CD4-positive, alpha-beta T cell (primary cell): ENCODE measurements around the gene SLC16A13. TPM values are rescaled to one million over a fixed set of nuclear protein-coding genes. Genes with fewer than 3 reads are reported as not detected.

Source experiments
- ATAC-seq: fragments of 200-7000 bp; cut with Tn5 transposase; one replicate; pipeline ENCODE4 v1.10.0; 2022; ENCODE audit warnings: mild to moderate bottlenecking; ENCODE audit not compliant: poor library complexity
- CTCF ChIA-PET: fragments of 350-600 bp; sonication (Branson Sonifier 250); formaldehyde crosslinking; loops from one replicate; lab custom pipeline; 2021; ENCODE audit warnings: antibody characterized with exemption, inconsistent platforms; lab: Charles Lee
- POLR2A ChIA-PET: fragments of 350-600 bp; sonication (Branson Sonifier 250); formaldehyde crosslinking; loops from one replicate; lab custom pipeline; 2021; ENCODE audit warnings: antibody characterized with exemption, inconsistent platforms; lab: Charles Lee
- DNase-seq, 14 experiments: peaks; one replicate each; pipeline ENCODE4 v3.0.0-alpha.2; 2013 to 2020; ENCODE audit warnings: mixed read lengths in 2 of 14
- H3K27ac ChIP-seq, 2 donors: one replicate each; pipeline versions ENCODE4 v1.5.1 to v1.7.0; 2013; ENCODE audit warnings: low read length in 2 of 2, low read depth in 1 of 2, mild to moderate bottlenecking in 1 of 2
- H3K27me3 ChIP-seq, 2 experiments: 1 replicate in 1 of 2; 2 replicates in 1 of 2; pipeline versions ENCODE4 v1.6.1 to v1.7.0; 2013; ENCODE audit warnings: low read length in 2 of 2, control low read depth in 1 of 2, mild to moderate bottlenecking in 1 of 2, moderate library complexity in 1 of 2; ENCODE audit not compliant: insufficient read depth in 2 of 2, control insufficient read depth in 1 of 2
- H3K36me3 ChIP-seq: one replicate; pipeline ENCODE4 v1.6.1; 2013; ENCODE audit warnings: low read length, control low read depth; ENCODE audit not compliant: insufficient read depth
- H3K4me1 ChIP-seq: one replicate; pipeline ENCODE4 v1.6.1; 2013; ENCODE audit warnings: low read length, control low read depth; ENCODE audit not compliant: insufficient read depth
- H3K4me3 ChIP-seq: one replicate; pipeline ENCODE4 v1.5.1; 2013; ENCODE audit warnings: mild to moderate bottlenecking, low read length, moderate library complexity
- H3K9me3 ChIP-seq, 2 experiments: 1 replicate in 1 of 2; 2 replicates in 1 of 2; pipeline versions ENCODE4 v1.6.1 to v1.7.0; 2013; ENCODE audit warnings: low read length in 2 of 2, mild to moderate bottlenecking in 2 of 2, control low read depth in 1 of 2, moderate library complexity in 1 of 2; ENCODE audit not compliant: control insufficient read depth in 1 of 2, insufficient read depth in 1 of 2
- H3K27ac Mint-ChIP-seq: one replicate; pipeline ENCODE4 v1.8.0; 2020; ENCODE audit warnings: mixed read lengths
- H3K27me3 Mint-ChIP-seq: one replicate; pipeline ENCODE4 v1.8.0; 2021; ENCODE audit warnings: mixed read lengths
- H3K36me3 Mint-ChIP-seq: one replicate; pipeline ENCODE4 v1.8.0; 2021; ENCODE audit warnings: low read depth, mixed read lengths
- H3K4me1 Mint-ChIP-seq: one replicate; pipeline ENCODE4 v1.8.0; 2021; ENCODE audit warnings: low read depth, mixed read lengths
- H3K4me3 Mint-ChIP-seq: one replicate; pipeline ENCODE4 v1.8.0; 2020; ENCODE audit warnings: mild to moderate bottlenecking, mixed read lengths
- H3K9me3 Mint-ChIP-seq: one replicate; pipeline ENCODE4 v1.8.0; 2020; ENCODE audit warnings: mixed read lengths
- intact Hi-C, 2 experiments: fragments of 100-400 bp; cut with DNase I in 1 of 2; cut with micrococcal nuclease in 1 of 2; formaldehyde crosslinking; loops; one replicate each; pipeline versions ENCODE4 v1.15.1 to v1.9.0; 2023 to 2025; cut with DNase I, micrococcal nuclease
- total RNA-seq, 174 experiments: library from RNA in 2 of 174; stranded (reverse) in 2 of 174; gene quantifications; one replicate each; pipeline ENCODE4 v1.2.3 and lab custom pipeline; 2021 to 2026
- TF ChIP-seq, protein P1 (sequence below): fragments of 200-600 bp; IDR thresholded peaks from one replicate; pipeline ENCODE4 v1.8.0; 2022; ENCODE audit warnings: antibody characterized with exemption, mild to moderate bottlenecking

Gene SLC16A13
- total RNA-seq, 2 experiments from 2014 or later, result 2.3 to 2.4 TPM

DNA sequence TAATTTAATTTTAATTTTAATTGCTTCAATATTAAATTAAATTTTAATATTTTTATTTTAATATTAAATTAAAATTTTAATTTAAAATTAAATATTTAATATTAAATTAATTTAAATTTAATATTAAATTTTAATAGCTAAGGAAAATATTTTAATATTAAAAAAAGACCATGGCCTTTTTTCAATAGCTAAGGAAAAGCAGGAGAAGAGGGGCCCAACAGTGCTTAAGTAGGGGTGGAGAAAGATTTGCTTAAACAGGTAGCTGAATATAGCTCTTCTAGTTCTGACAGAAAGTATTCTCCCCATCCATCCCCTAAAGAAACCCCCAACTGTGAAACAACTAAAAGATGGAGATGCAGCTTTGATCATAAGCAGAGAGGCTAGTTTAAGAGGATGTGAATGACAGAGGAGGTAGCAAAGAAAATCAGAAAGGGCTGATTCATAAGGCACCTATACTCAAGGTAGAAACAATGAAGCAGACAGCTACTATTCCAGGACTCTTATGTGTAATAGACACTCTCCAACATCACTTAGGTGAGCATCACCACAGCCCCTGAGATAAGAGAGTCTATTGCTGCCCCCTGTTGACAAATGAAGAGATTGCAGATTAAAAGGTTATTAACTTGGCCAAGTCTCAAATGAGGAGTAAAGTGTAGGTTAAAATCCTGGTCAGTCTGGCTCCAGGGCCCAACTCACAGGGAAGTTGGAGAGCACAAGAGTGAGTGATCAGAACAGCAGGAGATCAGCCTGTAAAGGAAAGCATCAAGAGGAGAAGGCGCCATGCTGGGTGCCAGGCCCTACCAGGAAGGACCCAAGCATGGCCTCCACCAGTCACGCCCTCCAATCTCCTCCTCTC is 31.2 kb upstream of the SLC16A13 start:
- no peaks in the 10 kb centered on the region for H3K9me3 Mint-ChIP-seq
- ATAC-seq (peak; percentile 97), DNase-seq (peak in 5 of 14 experiments; percentile 19 to 84 (median 81))
- H3K36me3 Mint-ChIP-seq, result peaks cover 64% of the 10 kb centered on the region
- CTCF ChIA-PET, result interaction anchor here (0.6 to 5.4 kb wide), 12 partner anchors 11 to 532 kb away, joined by 3 to 43 read pairs (median 4); partner anchors contain the start of genes BCL6B and SLC16A13
- no peak overlapping the region for H3K27ac ChIP-seq
- H3K4me1 ChIP-seq, result peaks cover 9% of the 10 kb centered on the region
- no peaks in the 10 kb centered on the region for H3K9me3 ChIP-seq
- peak overlapping the region; percentile 13 for H3K27ac Mint-ChIP-seq
- TF ChIP-seq, protein P1, sequence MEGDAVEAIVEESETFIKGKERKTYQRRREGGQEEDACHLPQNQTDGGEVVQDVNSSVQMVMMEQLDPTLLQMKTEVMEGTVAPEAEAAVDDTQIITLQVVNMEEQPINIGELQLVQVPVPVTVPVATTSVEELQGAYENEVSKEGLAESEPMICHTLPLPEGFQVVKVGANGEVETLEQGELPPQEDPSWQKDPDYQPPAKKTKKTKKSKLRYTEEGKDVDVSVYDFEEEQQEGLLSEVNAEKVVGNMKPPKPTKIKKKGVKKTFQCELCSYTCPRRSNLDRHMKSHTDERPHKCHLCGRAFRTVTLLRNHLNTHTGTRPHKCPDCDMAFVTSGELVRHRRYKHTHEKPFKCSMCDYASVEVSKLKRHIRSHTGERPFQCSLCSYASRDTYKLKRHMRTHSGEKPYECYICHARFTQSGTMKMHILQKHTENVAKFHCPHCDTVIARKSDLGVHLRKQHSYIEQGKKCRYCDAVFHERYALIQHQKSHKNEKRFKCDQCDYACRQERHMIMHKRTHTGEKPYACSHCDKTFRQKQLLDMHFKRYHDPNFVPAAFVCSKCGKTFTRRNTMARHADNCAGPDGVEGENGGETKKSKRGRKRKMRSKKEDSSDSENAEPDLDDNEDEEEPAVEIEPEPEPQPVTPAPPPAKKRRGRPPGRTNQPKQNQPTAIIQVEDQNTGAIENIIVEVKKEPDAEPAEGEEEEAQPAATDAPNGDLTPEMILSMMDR, result peak; percentile 81
- peak overlapping the region; percentile 70 for H3K4me3 Mint-ChIP-seq
- intact Hi-C loops, result loop anchor here (1.0 to 10.0 kb wide), 9 partner anchors 18 to 1420 kb away; partner anchors contain the start of genes BCL6B (in 1 of the 2) and NLRP1 (in 1 of the 2)
- peaks cover 56% of the 10 kb centered on the region for H3K36me3 ChIP-seq
- POLR2A ChIA-PET, result interaction anchor here (0.6 to 1.8 kb wide), 8 partner anchors 7 to 363 kb away, joined by 3 to 9 read pairs (median 4); partner anchors contain the start of gene SLC16A13
- no peaks in the 10 kb centered on the region for H3K27me3 ChIP-seq
- H3K4me1 Mint-ChIP-seq, result peaks cover 20% of the 10 kb centered on the region
- no peaks in the 10 kb centered on the region for H3K27me3 Mint-ChIP-seq
- H3K4me3 ChIP-seq, result no peak overlapping the region

- POLR2A ChIA-PET, result no interaction called here
Observed at GRCh38 chr17:7005716-7006115, 30.1 kb upstream of the SLC16A13 start.

DNA sequence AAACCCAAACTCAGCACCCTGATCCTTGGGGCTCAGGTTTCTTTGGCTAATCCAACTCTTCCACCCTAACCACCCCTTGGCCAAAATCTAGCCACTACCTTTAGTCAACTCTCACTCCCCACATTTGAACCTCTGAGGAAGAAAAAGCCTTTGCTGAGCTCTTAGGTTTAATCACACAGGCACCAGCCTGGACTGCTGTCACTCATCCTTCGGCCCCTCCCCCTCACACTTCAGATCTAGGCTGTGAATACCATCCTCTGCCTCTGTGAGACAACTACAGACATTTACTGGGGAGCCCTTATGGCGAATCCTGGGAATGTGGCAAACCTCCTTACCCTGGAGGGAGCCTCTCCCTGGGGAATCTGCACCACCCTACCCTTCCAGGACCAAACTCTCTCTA is 28.7 kb upstream of the SLC16A13 start:
- H3K36me3 Mint-ChIP-seq, result peaks cover 52% of the 10 kb centered on the region
- CTCF ChIA-PET, result interaction anchor here (1.8 kb wide), 1 partner anchor 96 kb away, joined by 7 read pairs; no protein-coding TSS in a partner anchor
- peaks cover 41% of the 10 kb centered on the region for H3K4me1 Mint-ChIP-seq
- H3K4me1 ChIP-seq, result peaks cover 28% of the 10 kb centered on the region
- H3K36me3 ChIP-seq, result peaks cover 41% of the 10 kb centered on the region
- ATAC-seq, result no peak
- POLR2A ChIA-PET, result no interaction called here
- peak overlapping the region; percentile 11 for H3K4me3 Mint-ChIP-seq
- no peak for DNase-seq
- no peak overlapping the region for H3K4me3 ChIP-seq
- intact Hi-C loops, result loop anchor here in 1 of 2 experiments (10.0 kb wide), 2 partner anchors 532 to 1422 kb away; partner anchors contain the start of gene NLRP1
- no peak overlapping the region for H3K27ac ChIP-seq
- TF ChIP-seq, protein P1, result no peak
- no peaks in the 10 kb centered on the region for H3K9me3 ChIP-seq
- no peaks in the 10 kb centered on the region for H3K27me3 Mint-ChIP-seq
- no peaks in the 10 kb centered on the region for H3K27me3 ChIP-seq
- H3K27ac Mint-ChIP-seq, result peak overlapping the region; percentile 30
- H3K9me3 Mint-ChIP-seq, result no peaks in the 10 kb centered on the region

More at GRCh38 chr17:7005716-7006115, 30.1 kb upstream of the SLC16A13 start:
- Histone ChIP-seq H3K4me1 (peaks cover 20% of the 10 kb centered on the region), H3K27me3 (no peaks in the 10 kb centered on the region), H3K36me3 (peaks cover 54% of the 10 kb centered on the region), H3K4me3 (no peak overlapping the region), H3K27ac (no peak overlapping the region), H3K9me3 (no peaks in the 10 kb centered on the region)
- intact Hi-C loops, result loop anchor here (1.0 to 10.0 kb wide), 6 partner anchors 17 to 1421 kb away; partner anchors contain the start of genes BCL6B (in 1 of the 2) and NLRP1 (in 1 of the 2)
- no peak overlapping the region for H3K27ac Mint-ChIP-seq
- peaks cover 30% of the 10 kb centered on the region for H3K4me1 Mint-ChIP-seq
- TF ChIP-seq, protein P1, result no peak
- peaks cover 58% of the 10 kb centered on the region for H3K36me3 Mint-ChIP-seq
- no peak for DNase-seq
- no peaks in the 10 kb centered on the region for H3K27me3 Mint-ChIP-seq
- no peak for ATAC-seq
- no peaks in the 10 kb centered on the region for H3K9me3 Mint-ChIP-seq
- H3K4me3 Mint-ChIP-seq, result no peak overlapping the region
- CTCF ChIA-PET, result interaction anchor here (0.7 to 5.4 kb wide), 2 partner anchors 33 to 95 kb away, joined by 5 to 43 read pairs; no protein-coding TSS in a partner anchor
